Neural progenitor cell (in vitro differentiated cells): ENCODE data around the gene SLC30A3. TPM values are rescaled to one million over a fixed set of nuclear protein-coding genes. Genes with fewer than 3 reads are reported as not detected.

Experiments
- DNase-seq: peaks from one replicate; pipeline ENCODE4 v3.0.0-alpha.2; 2016; ENCODE audit warnings: low spot score
- H2AFZ ChIP-seq: fragments of 200-600 bp; sonication (generic); replicated peaks from 2 replicates; pipeline ENCODE4 v1.6.1; 2016; ENCODE audit warnings: antibody characterized with exemption
- H3F3A ChIP-seq: fragments of 200-600 bp; sonication (generic); 2 replicates; pipeline ENCODE4 v1.6.1; 2016; ENCODE audit warnings: antibody characterized with exemption, low read depth
- H3K27ac ChIP-seq: fragments of 200-600 bp; sonication (generic); 2 replicates; pipeline ENCODE4 v1.5.1; 2016; ENCODE audit warnings: mild to moderate bottlenecking
- H3K27me3 ChIP-seq: fragments of 200-600 bp; sonication (generic); 2 replicates; pipeline ENCODE4 v1.6.1; 2016; ENCODE audit warnings: mild to moderate bottlenecking, moderate library complexity
- H3K36me3 ChIP-seq: fragments of 200-600 bp; sonication (generic); 2 replicates; pipeline ENCODE4 v1.5.1; 2016
- H3K4me1 ChIP-seq: fragments of 200-600 bp; sonication (generic); 2 replicates; pipeline ENCODE4 v1.6.1; 2016; ENCODE audit warnings: mixed run types
- H3K4me2 ChIP-seq: fragments of 200-600 bp; sonication (generic); 2 replicates; pipeline ENCODE4 v1.6.1; 2016
- H3K4me3 ChIP-seq: fragments of 200-600 bp; sonication (generic); 2 replicates; pipeline ENCODE4 v1.5.1; 2016
- H3K79me2 ChIP-seq: fragments of 200-600 bp; sonication (generic); 2 replicates; pipeline ENCODE4 v1.6.1; 2016; ENCODE audit warnings: low read depth
- H3K9ac ChIP-seq: fragments of 200-600 bp; sonication (generic); 2 replicates; pipeline ENCODE4 v1.6.1; 2016
- H3K9me3 ChIP-seq: fragments of 200-600 bp; sonication (generic); 2 replicates; pipeline ENCODE4 v1.5.1; 2016; ENCODE audit warnings: low read depth
- H4K20me1 ChIP-seq: fragments of 200-600 bp; sonication (generic); 2 replicates; pipeline ENCODE4 v1.6.1; 2016; ENCODE audit warnings: low read depth
- H3K27ac Mint-ChIP-seq: 3 replicates; pipeline ENCODE4 v1.8.0; 2021; ENCODE audit warnings: mixed read lengths
- H3K27me3 Mint-ChIP-seq: 2 replicates; pipeline ENCODE4 v1.8.0; 2022; ENCODE audit warnings: low read depth, mild to moderate bottlenecking, inconsistent platforms, moderate library complexity, mixed read lengths; ENCODE audit not compliant: insufficient read depth
- H3K36me3 Mint-ChIP-seq: 3 replicates; pipeline ENCODE4 v1.8.0; 2021; ENCODE audit warnings: mixed read lengths
- H3K4me1 Mint-ChIP-seq: 3 replicates; pipeline ENCODE4 v1.8.0; 2021; ENCODE audit warnings: mixed read lengths
- H3K4me3 Mint-ChIP-seq: 3 replicates; pipeline ENCODE4 v1.8.0; 2021; ENCODE audit warnings: mild to moderate bottlenecking, moderate library complexity, mixed read lengths
- H3K9me3 Mint-ChIP-seq: 3 replicates; pipeline ENCODE4 v1.8.0; 2020; ENCODE audit warnings: mixed read lengths
- CTCF ChIP-seq: fragments of 200-600 bp; sonication (generic); IDR thresholded peaks from 2 replicates; pipeline ENCODE4 v1.5.1; 2017; ENCODE audit warnings: antibody characterized with exemption, mild to moderate bottlenecking
- EZH2 ChIP-seq: fragments of 200-600 bp; sonication (generic); IDR thresholded peaks from 2 replicates; pipeline ENCODE4 v1.6.1; 2017; ENCODE audit warnings: antibody characterized with exemption, mild to moderate bottlenecking, moderate library complexity
- EZH2phosphoT487 ChIP-seq: fragments of 200-600 bp; sonication (generic); IDR thresholded peaks from 2 replicates; pipeline ENCODE4 v1.6.1; 2017; ENCODE audit warnings: antibody characterized with exemption
- total RNA-seq: library from RNA; depleted of rRNA; stranded (reverse); fragments of >200 nt; gene quantifications from 2 replicates; pipeline ENCODE4 v1.2.3, GENCODE V29; 2015; ENCODE audit warnings: low replicate concordance

SLC30A3 gene
- total RNA-seq, 1 donor from 2014 or later, result 0.56 TPM

GRCh38 chr2:27281855-27282559 lies 19.2 kb upstream of the SLC30A3 start, which contains the start of gene TRIM54:
Gene TRIM54, plus strand, starts transcription at chr2:27282429. Its CDS starts 303 bp downstream, at chr2:27282732.
- Histone ChIP-seq H3K4me3 (no peak within 1 kb of the TSS), H3K4me2 (peak within 1 kb of the TSS; percentile 54), H3K36me3 (no peaks in the 10 kb centered on the region), H3K79me2 (no peaks in the 10 kb centered on the region), H3K27me3 (peaks cover 4% of the 10 kb centered on the region), H3K4me1 (peaks cover 13% of the 10 kb centered on the region), H3K27ac (no peak within 1 kb of the TSS), H3K9me3 (no peaks in the 10 kb centered on the region), H3F3A (peaks cover 3% of the 10 kb centered on the region), H4K20me1 (no peaks in the 10 kb centered on the region), H3K9ac (no peak within 1 kb of the TSS), H2AFZ (peak within 1 kb of the TSS; percentile 57)
- Mint-ChIP-seq H3K27me3 (peaks cover 26% of the 10 kb centered on the region), H3K4me1 (peaks cover 3% of the 10 kb centered on the region), H3K4me3 (no peak within 1 kb of the TSS), H3K36me3 (no peaks in the 10 kb centered on the region), H3K9me3 (no peaks in the 10 kb centered on the region), H3K27ac (no peak within 1 kb of the TSS)
- no peak for DNase-seq
- TF ChIP-seq EZH2phosphoT487, result no peak

DNA sequence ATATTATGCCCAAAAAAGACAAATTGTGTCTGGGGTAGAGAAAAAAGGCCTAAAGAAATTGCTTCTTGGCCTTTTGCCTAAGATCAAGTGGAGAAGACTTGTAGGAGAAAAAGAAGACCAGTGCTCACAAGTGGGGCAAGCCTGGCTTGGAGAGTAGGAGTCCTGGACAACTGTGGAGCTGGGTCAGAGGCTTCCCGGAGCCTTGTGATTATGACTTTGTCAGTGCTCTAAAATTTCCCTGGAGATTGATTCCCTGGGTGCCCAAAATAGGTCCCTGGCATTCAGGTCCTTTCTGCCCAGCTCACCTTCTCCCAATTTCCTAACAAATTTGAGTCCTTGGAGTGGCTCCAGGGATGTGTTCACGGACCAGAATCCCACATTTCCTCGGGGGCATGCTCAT lies 18.6 kb upstream of the SLC30A3 start:
- TF ChIP-seq EZH2phosphoT487 (no peak), EZH2 (no peak), CTCF (no peak)
- no peak overlapping the region for H2AFZ ChIP-seq
- H3K79me2 ChIP-seq, result no peaks in the 10 kb centered on the region
- Mint-ChIP-seq H3K27ac (no peak overlapping the region), H3K9me3 (no peaks in the 10 kb centered on the region), H3K4me3 (no peak overlapping the region), H3K36me3 (no peaks in the 10 kb centered on the region), H3K4me1 (peaks cover 3% of the 10 kb centered on the region), H3K27me3 (peaks cover 26% of the 10 kb centered on the region)
- no peak overlapping the region for H3K27ac ChIP-seq
- no peak overlapping the region for H3K9ac ChIP-seq
- no peak overlapping the region for H3K4me2 ChIP-seq
- no peaks in the 10 kb centered on the region for H3K9me3 ChIP-seq
- H3F3A ChIP-seq, result peaks cover 3% of the 10 kb centered on the region
- H3K4me1 ChIP-seq, result peaks cover 13% of the 10 kb centered on the region
- DNase-seq, result no peak
- H3K4me3 ChIP-seq, result no peak overlapping the region
- H4K20me1 ChIP-seq, result no peaks in the 10 kb centered on the region
- no peaks in the 10 kb centered on the region for H3K36me3 ChIP-seq
- peaks cover 4% of the 10 kb centered on the region for H3K27me3 ChIP-seq

DNA sequence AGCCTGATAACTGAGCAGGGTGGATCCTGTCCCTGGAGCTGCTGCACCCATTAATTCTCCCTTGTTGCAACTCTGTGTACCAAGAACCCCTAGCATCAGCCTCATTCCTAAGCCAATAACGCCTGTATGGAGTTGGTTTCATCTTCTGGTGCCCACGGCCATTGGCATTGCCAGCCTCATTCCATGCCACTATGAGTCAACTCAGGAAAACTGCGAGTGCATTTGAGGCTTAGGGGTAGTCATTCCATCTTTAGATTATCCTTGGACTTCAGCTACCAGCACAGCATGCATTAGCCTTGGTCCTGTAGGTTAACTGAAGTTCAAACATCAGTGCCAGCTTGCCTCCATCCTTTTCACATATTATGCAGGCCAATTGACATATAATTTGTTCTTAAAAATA lies 18.0 kb upstream of the SLC30A3 start:
- Mint-ChIP-seq H3K27me3 (peaks cover 27% of the 10 kb centered on the region), H3K4me1 (peaks cover 3% of the 10 kb centered on the region), H3K9me3 (no peaks in the 10 kb centered on the region), H3K36me3 (no peaks in the 10 kb centered on the region), H3K27ac (no peak overlapping the region), H3K4me3 (no peak overlapping the region)
- H3K4me1 ChIP-seq, result peaks cover 13% of the 10 kb centered on the region
- H3K36me3 ChIP-seq, result no peaks in the 10 kb centered on the region
- H3K9me3 ChIP-seq, result no peaks in the 10 kb centered on the region
- no peak overlapping the region for H3K9ac ChIP-seq
- no peak overlapping the region for H3K4me2 ChIP-seq
- H3K27me3 ChIP-seq, result peaks cover 4% of the 10 kb centered on the region
- DNase-seq, result no peak
- no peak for TF ChIP-seq EZH2
- TF ChIP-seq EZH2phosphoT487, result no peak
- TF ChIP-seq CTCF, result no peak
- H3F3A ChIP-seq, result peaks cover 3% of the 10 kb centered on the region
- no peaks in the 10 kb centered on the region for H4K20me1 ChIP-seq
- no peaks in the 10 kb centered on the region for H3K79me2 ChIP-seq
- H3K27ac ChIP-seq, result no peak overlapping the region
- H2AFZ ChIP-seq, result no peak overlapping the region
- no peak overlapping the region for H3K4me3 ChIP-seq

DNA sequence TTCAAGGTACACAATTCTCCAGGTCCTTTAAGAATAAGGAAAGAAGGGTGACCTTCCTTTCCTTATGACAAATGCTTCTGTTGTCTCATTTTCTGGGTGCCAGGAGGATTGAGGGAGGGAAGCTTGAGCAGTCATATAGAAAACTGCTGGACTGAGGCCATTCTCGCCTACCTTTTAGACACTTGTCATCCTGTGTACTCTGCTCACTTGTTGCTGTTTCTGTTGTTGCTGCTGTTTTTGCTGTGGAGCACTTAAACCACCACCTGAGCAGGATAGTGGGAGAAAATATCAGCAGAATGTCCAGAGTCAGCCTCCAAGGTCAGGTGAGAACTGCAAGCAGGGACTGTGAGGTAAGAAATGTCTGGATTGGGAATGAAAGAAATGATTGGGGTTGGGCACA lies 15.2 kb upstream of the SLC30A3 start:
- H3K4me3 Mint-ChIP-seq, result no peak overlapping the region
- H3K27me3 Mint-ChIP-seq, result peaks cover 20% of the 10 kb centered on the region
- peak overlapping the region; percentile 58 for H3K27ac Mint-ChIP-seq

More for the DNA sequence above, 15.2 kb upstream of the SLC30A3 start:
- peaks cover 12% of the 10 kb centered on the region for H3K4me1 ChIP-seq
- H3K4me1 Mint-ChIP-seq, result peaks cover 3% of the 10 kb centered on the region
- H3K36me3 ChIP-seq, result no peaks in the 10 kb centered on the region
- no peaks in the 10 kb centered on the region for H4K20me1 ChIP-seq
- H3K27ac ChIP-seq, result no peak overlapping the region
- TF ChIP-seq EZH2phosphoT487 (no peak), CTCF (no peak), EZH2 (no peak)
- H3F3A ChIP-seq, result peaks cover 3% of the 10 kb centered on the region
- no peak overlapping the region for H2AFZ ChIP-seq
- H3K9ac ChIP-seq, result no peak overlapping the region
- H3K4me3 ChIP-seq, result no peak overlapping the region
- no peaks in the 10 kb centered on the region for H3K79me2 ChIP-seq
- no peak overlapping the region for H3K4me2 ChIP-seq
- H3K9me3 ChIP-seq, result no peaks in the 10 kb centered on the region
- H3K27me3 ChIP-seq, result peaks cover 4% of the 10 kb centered on the region
- no peaks in the 10 kb centered on the region for H3K36me3 Mint-ChIP-seq
- DNase-seq, result no peak
- no peaks in the 10 kb centered on the region for H3K9me3 Mint-ChIP-seq
